Thymus (tissue), 11 donors: ENCODE data around the gene YTHDC1. TPM values are rescaled to one million over a fixed set of nuclear protein-coding genes. Genes with fewer than 3 reads are reported as not detected.

ENCODE experiments used
- DNase-seq, 9 donors: peaks; one replicate each; pipeline ENCODE4 v3.0.0-alpha.2; 2013; ENCODE audit warnings: low spot score in 9 of 9, low read depth in 6 of 9, missing footprints in 1 of 9
- H3K27ac ChIP-seq, 2 donors: one replicate each; pipeline ENCODE4 v1.5.1; 2013; ENCODE audit warnings: control low read depth in 1 of 2, low read depth in 1 of 2, low read length in 1 of 2, mild to moderate bottlenecking in 1 of 2, moderate library complexity in 1 of 2
- H3K27me3 ChIP-seq, 2 donors: one replicate each; pipeline ENCODE4 v1.5.1; 2013; ENCODE audit warnings: low read length in 1 of 2; ENCODE audit not compliant: control insufficient read depth in 2 of 2, insufficient read depth in 1 of 2
- H3K36me3 ChIP-seq, 2 donors: one replicate each; pipeline ENCODE4 v1.5.1; 2013; ENCODE audit warnings: low read length in 1 of 2, mild to moderate bottlenecking in 1 of 2, moderate library complexity in 1 of 2; ENCODE audit not compliant: control insufficient read depth in 2 of 2, insufficient read depth in 2 of 2
- H3K4me1 ChIP-seq, 2 donors: one replicate each; pipeline ENCODE4 v1.5.1; 2013; ENCODE audit warnings: low read length in 2 of 2; ENCODE audit not compliant: control insufficient read depth in 2 of 2, insufficient read depth in 2 of 2
- H3K4me3 ChIP-seq, 2 donors: one replicate each; pipeline ENCODE4 v1.5.1; 2013; ENCODE audit warnings: low read length in 2 of 2, control low read depth in 1 of 2, mild to moderate bottlenecking in 1 of 2
- H3K9me3 ChIP-seq, 2 donors: one replicate each; pipeline ENCODE4 v1.5.1; 2013; ENCODE audit warnings: low read length in 1 of 2, mild to moderate bottlenecking in 1 of 2; ENCODE audit not compliant: control insufficient read depth in 2 of 2, insufficient read depth in 1 of 2
- WGBS: extraction: QIAGEN DNeasy Blood & Tissue Kit; methylation state at CpG from one replicate; pipeline ENCODE4 v1.1.7; 2013; 5-methylcytosine and 5-hydroxymethylcytosine counted together
- polyA plus RNA-seq: library from polyadenylated mRNA; stranded (reverse); fragments of 200-250 nt; gene quantifications from one replicate; pipeline ENCODE4 v1.2.3, GENCODE V29; 2013
- total RNA-seq: library from RNA; stranded (reverse); fragments of 120-200 nt; gene quantifications from one replicate; pipeline ENCODE4 v1.2.4, GENCODE V29; 2013
- donor health status: healthy.

The YTHDC1 gene
- total and polyA plus RNA-seq, 2 donors, result 69.4 to 90.8 TPM

GRCh38 chr4:68271851-68272357, 78.0 kb downstream of the YTHDC1 start:
- Histone ChIP-seq H3K27me3 (no peaks in the 10 kb centered on the region), H3K27ac (no peak overlapping the region), H3K4me3 (no peak overlapping the region), H3K4me1 (no peaks in the 10 kb centered on the region), H3K9me3 (no peaks in the 10 kb centered on the region), H3K36me3 (no peaks in the 10 kb centered on the region)
- 21% methylated on average over 11 of the region's 11 CpGs for WGBS
- DNase-seq, result peak in 8 of 9 donors; percentile 8 to 62 (median 29)

GRCh38 chr4:68267433-68267944, 82.4 kb downstream of the YTHDC1 start:
- H3K36me3 ChIP-seq, result no peaks in the 10 kb centered on the region
- H3K27me3 ChIP-seq, result no peaks in the 10 kb centered on the region
- H3K4me1 ChIP-seq, result no peaks in the 10 kb centered on the region
- no peak for DNase-seq
- no peaks in the 10 kb centered on the region for H3K9me3 ChIP-seq
- WGBS, result 97% methylated on average over 2 of the region's 2 CpGs
- no peak overlapping the region for H3K4me3 ChIP-seq
- no peak overlapping the region for H3K27ac ChIP-seq

- Histone ChIP-seq H3K4me1 (no peaks in the 10 kb centered on the region), H3K9me3 (no peaks in the 10 kb centered on the region), H3K27ac (no peak overlapping the region), H3K4me3 (no peak overlapping the region), H3K27me3 (no peaks in the 10 kb centered on the region), H3K36me3 (no peaks in the 10 kb centered on the region)
- 79% methylated on average over 3 of the region's 3 CpGs for WGBS
- DNase-seq, result no peak
These were observed 84.9 kb downstream of the YTHDC1 start for GRCh38 chr4:68264875-68265565.

Other genes starting within 250 kb of the YTHDC1 start
- 0.09 TPM for gene TMPRSS11F, start 220.2 kb downstream of the YTHDC1 start, total RNA-seq
- gene TMPRSS11F, start 220.2 kb downstream of the YTHDC1 start, polyA plus RNA-seq, result 0.18 TPM
- 0.05 TPM for gene TMPRSS11B, start 104.4 kb downstream of the YTHDC1 start, total RNA-seq
- 0.75 TPM for gene TMPRSS11B, start 104.4 kb downstream of the YTHDC1 start, polyA plus RNA-seq
- 0.71 TPM for gene TMPRSS11E, start 97.4 kb upstream of the YTHDC1 start, total RNA-seq
- gene TMPRSS11E, start 97.4 kb upstream of the YTHDC1 start, polyA plus RNA-seq, result 1.6 TPM
- 0.28 TPM for gene UGT2B17, start 226.2 kb upstream of the YTHDC1 start, total RNA-seq
- gene UGT2B17, start 226.2 kb upstream of the YTHDC1 start, polyA plus RNA-seq, result 2.1 TPM